Fibroblast of pulmonary artery (primary cell): Measurements from ENCODE around the gene MYH10.

Experiments
- DNase-seq: peaks from one replicate; pipeline ENCODE4 v3.0.0-alpha.2; 2010; ENCODE audit warnings: low read depth
- H3K4me3 ChIP-seq: replicated peaks from 2 replicates; pipeline ENCODE4 v1.5.1; 2011; ENCODE audit warnings: low read depth, mild to moderate bottlenecking, control low read depth, low read length, moderate library complexity
- CTCF ChIP-seq: IDR thresholded peaks from 2 replicates; pipeline ENCODE4 v1.5.1; 2011; ENCODE audit warnings: mild to moderate bottlenecking, control low read depth, low read length, inconsistent platforms; ENCODE audit errors: missing control alignments

MYH10 gene

GRCh38 chr17:8670421-8670820 is 39.9 kb upstream of the MYH10 start:
- TF ChIP-seq CTCF, result no peak
- H3K4me3 ChIP-seq, result no peak overlapping the region
- no peak for DNase-seq

GRCh38 chr17:8668176-8668740 is 37.7 kb upstream of the MYH10 start:
- no peak overlapping the region for H3K4me3 ChIP-seq
- DNase-seq, result peak; percentile 79
- no peak for TF ChIP-seq CTCF

- no peak for TF ChIP-seq CTCF
- DNase-seq, result no peak
- no peak overlapping the region for H3K4me3 ChIP-seq
These were observed 36.9 kb upstream of the MYH10 start for GRCh38 chr17:8667421-8667820.

GRCh38 chr17:8665684-8666083 is 35.2 kb upstream of the MYH10 start:
- no peak overlapping the region for H3K4me3 ChIP-seq
- no peak for DNase-seq
- TF ChIP-seq CTCF, result no peak

GRCh38 chr17:8664456-8665126 is 34.1 kb upstream of the MYH10 start:
- no peak for DNase-seq
- TF ChIP-seq CTCF, result no peak
- H3K4me3 ChIP-seq, result no peak overlapping the region

GRCh38 chr17:8662973-8663372 is 32.4 kb upstream of the MYH10 start:
- DNase-seq, result no peak
- TF ChIP-seq CTCF, result no peak
- H3K4me3 ChIP-seq, result no peak overlapping the region
